RWPE1 (cell line): ENCODE measurements around the gene MFSD6.

Experiments
- CTCF ChIA-PET: fragments of 350-600 bp; sonication (Branson Sonifier 250); formaldehyde crosslinking; extraction: SDS; loops from one replicate; lab custom pipeline; 2021; lab: Yijun Ruan, JAX
- POLR2A ChIA-PET: fragments of 400-600 bp; formaldehyde crosslinking; extraction: SDS; loops from one replicate; lab custom pipeline; 2020; ENCODE audit warnings: antibody characterized with exemption; ENCODE audit not compliant: low non-redundant PET; lab: Yijun Ruan, JAX
- DNase-seq: peaks from one replicate; pipeline ENCODE4 v3.0.0; 2012; ENCODE audit warnings: low spot score
- H3K27ac ChIP-seq: fragments of 450-650 bp; 2 replicates; pipeline ENCODE4 v1.5.1; 2017
- TF ChIP-seq, protein P1 (sequence below): fragments of 450-650 bp; conservative IDR thresholded peaks from 2 replicates; pipeline ENCODE4 v1.5.1; 2017; ENCODE audit warnings: low read depth, mild to moderate bottlenecking

Gene MFSD6

DNA sequence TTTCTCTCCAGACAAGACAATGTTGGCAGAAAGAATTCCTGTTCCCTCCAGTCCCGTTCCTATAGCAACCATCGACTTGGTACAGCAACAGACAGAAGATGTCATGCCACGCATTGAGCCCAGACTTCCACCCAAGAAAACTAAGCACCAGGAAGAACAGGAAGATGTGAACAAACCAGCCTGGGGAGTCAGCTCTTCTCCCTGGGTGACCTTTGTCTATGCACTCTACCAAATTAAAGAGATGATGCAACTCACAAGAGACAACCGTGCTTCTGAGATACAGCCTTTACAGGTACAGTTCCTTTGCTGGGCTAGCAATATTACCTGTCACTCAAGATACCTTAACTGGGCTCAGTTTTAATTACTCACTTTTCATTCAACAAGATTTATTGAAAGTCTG is 89.3 kb downstream of the MFSD6 start:
- no peak for DNase-seq
- POLR2A ChIA-PET, result no interaction called here
- CTCF ChIA-PET, result no interaction called here
- TF ChIP-seq, protein P1, sequence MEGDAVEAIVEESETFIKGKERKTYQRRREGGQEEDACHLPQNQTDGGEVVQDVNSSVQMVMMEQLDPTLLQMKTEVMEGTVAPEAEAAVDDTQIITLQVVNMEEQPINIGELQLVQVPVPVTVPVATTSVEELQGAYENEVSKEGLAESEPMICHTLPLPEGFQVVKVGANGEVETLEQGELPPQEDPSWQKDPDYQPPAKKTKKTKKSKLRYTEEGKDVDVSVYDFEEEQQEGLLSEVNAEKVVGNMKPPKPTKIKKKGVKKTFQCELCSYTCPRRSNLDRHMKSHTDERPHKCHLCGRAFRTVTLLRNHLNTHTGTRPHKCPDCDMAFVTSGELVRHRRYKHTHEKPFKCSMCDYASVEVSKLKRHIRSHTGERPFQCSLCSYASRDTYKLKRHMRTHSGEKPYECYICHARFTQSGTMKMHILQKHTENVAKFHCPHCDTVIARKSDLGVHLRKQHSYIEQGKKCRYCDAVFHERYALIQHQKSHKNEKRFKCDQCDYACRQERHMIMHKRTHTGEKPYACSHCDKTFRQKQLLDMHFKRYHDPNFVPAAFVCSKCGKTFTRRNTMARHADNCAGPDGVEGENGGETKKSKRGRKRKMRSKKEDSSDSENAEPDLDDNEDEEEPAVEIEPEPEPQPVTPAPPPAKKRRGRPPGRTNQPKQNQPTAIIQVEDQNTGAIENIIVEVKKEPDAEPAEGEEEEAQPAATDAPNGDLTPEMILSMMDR, result no peak
- H3K27ac ChIP-seq, result no peak overlapping the region

DNA sequence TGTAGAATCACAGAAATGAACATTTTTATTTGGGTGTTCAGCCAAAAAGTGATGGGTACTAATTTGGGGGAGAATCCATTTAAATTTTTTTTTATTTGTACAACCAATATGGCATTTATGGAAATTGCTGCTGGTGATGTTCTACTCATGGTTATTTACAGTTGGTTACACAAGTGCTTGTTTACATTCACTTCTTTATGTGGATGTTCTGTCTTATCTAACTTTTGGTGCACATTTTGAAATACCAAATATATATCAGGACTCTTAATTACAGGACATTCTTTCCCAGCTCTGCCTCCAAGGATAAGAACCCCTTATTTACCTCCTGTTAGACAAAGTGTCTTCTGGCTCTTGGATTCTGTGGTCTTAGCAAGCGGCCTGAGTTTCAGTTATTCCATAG is 91.1 kb downstream of the MFSD6 start:
- POLR2A ChIA-PET, result no interaction called here
- H3K27ac ChIP-seq, result no peak overlapping the region
- CTCF ChIA-PET, result no interaction called here
- TF ChIP-seq, protein P1, result no peak
- no peak for DNase-seq

DNA sequence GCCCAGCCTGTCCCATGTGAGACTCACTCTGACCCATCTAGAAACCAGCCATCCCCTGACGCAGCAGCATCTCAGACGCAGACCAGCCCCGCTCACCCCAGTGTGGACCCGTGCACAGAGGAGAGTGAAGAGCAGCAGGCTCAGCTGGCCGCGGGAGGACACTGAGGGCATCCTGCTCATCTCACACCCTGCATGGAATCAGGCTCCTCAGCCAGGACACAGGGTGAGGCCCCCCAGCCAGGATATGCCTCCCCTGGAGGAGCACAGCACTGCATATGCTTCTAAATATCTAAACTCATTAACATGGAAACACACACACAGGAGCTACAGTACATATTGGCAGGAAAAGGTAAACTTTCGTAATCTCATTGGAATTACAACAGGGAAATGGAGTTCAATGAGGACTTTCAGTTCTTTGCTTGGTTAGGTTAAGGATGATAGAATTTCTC is 91.9 kb downstream of the MFSD6 start:
- no peak for DNase-seq
- POLR2A ChIA-PET, result no interaction called here
- CTCF ChIA-PET, result no interaction called here
- TF ChIP-seq, protein P1, result no peak
- no peak overlapping the region for H3K27ac ChIP-seq

DNA sequence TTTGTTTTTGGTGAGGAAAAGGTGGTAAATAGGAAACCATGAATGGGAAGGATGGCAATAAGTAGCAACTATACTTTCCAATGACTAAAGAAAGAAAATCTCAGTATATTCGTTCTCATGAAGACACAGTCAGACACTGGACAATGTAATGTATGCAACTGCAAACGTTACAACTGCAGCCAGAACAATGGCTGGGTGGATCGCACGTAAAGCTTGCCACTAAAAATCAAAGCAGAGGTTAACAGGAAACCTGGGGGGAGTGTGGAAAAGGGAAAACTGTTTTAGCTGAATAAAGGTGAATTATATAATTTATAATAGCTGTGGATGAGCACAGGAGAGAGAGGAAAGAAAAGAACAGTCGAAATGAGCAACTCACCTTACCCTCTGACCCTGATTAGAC is 93.1 kb downstream of the MFSD6 start:
- H3K27ac ChIP-seq, result no peak overlapping the region
- CTCF ChIA-PET, result no interaction called here
- DNase-seq, result no peak
- TF ChIP-seq, protein P1, result no peak
- POLR2A ChIA-PET, result no interaction called here

DNA sequence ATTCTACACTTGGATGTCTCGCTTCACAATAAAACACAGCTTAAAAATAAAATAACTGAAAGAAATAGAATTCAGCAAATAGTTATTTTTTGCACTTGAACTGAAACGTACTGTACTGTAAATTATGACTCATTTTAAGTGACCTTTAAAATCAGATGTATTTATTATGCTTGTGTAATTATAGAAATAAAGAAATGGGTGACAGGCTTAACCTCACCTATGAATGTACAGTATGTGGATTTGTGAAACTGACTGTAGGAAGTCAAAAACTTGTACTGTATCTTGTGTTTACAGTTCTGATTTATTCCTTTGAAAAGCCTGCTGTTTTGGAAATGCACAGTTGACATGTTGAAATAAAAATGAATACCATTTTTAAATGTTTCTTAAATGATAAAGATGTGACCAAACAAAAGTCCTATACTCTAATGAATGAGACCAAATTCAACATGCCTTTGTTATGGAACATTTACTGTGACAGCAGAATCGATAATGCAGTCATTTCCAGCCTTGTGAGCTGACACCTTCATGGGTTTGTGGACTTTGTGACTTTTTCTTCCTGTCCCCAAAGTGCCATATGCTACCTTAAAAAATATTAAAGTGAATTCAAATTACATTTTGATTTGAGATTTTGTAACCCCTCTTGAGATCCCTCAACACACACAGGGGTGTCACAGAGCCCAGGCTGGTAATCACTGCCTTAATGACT is 93.7 kb downstream of the MFSD6 start:
- no peak overlapping the region for H3K27ac ChIP-seq
- no peak for DNase-seq
- TF ChIP-seq, protein P1, result no peak
- ChIA-PET CTCF (no interaction called here), POLR2A (no interaction called here)

DNA sequence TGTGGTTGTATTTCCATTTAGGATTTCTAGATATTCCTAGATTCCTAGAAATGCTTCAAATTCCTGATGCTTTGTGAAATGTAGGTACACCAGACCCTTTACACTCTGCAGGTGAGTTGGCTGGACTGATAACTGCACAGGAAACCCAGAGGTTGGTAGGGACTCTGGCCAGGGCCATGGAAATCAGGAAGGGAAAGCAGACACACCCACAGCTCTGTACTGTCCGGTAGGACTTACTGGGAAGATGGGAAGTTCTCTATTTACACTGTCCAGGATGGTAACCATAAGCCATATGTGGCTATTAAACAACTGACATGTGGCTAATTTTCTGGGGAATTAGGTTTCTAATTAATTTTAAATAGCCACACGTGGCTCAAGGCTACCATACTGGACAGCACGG is 94.9 kb downstream of the MFSD6 start:
- CTCF ChIA-PET, result no interaction called here
- TF ChIP-seq, protein P1, result no peak
- POLR2A ChIA-PET, result no interaction called here
- DNase-seq, result no peak
- no peak overlapping the region for H3K27ac ChIP-seq
